ENCODE data around the gene EPHA3.

DNA sequence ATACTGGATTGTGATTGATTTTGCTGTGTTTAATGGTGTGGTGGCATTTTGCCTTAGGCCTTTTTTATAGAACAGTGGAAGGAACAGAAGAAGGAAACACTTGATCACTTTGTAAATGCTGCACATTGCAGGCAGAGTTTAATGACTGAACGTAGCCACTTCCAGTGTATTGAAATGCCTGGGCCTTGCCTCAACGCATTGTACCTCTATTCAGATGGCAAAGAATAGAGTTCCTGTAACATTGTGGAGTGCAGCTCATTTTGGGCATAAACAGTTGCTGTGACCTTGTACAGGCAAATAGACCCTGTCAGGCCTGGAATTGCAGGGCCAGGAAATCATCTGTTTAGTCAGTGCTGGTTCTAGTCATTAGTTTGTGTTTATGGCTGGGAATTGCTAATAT lies 225.0 kb downstream of the EPHA3 start:
- TF ChIP-seq POLR2A (IDR thresholded peaks at IDR 0.05; ENCODE audit: low read depth, low read length): no peak
- TF ChIP-seq POLR2AphosphoS5 (IDR thresholded peaks at IDR 0.05; ENCODE audit: insufficient read depth, low read depth, low read length): no peak
- TF ChIP-seq, protein P1, sequence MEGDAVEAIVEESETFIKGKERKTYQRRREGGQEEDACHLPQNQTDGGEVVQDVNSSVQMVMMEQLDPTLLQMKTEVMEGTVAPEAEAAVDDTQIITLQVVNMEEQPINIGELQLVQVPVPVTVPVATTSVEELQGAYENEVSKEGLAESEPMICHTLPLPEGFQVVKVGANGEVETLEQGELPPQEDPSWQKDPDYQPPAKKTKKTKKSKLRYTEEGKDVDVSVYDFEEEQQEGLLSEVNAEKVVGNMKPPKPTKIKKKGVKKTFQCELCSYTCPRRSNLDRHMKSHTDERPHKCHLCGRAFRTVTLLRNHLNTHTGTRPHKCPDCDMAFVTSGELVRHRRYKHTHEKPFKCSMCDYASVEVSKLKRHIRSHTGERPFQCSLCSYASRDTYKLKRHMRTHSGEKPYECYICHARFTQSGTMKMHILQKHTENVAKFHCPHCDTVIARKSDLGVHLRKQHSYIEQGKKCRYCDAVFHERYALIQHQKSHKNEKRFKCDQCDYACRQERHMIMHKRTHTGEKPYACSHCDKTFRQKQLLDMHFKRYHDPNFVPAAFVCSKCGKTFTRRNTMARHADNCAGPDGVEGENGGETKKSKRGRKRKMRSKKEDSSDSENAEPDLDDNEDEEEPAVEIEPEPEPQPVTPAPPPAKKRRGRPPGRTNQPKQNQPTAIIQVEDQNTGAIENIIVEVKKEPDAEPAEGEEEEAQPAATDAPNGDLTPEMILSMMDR (IDR thresholded peaks at IDR 0.05; ENCODE audit: extremely low read depth in 1 of 2, insufficient read depth in 1 of 2, low read depth in 1 of 2, low read length in 2 of 2): no peak
- no peak for TF ChIP-seq FOS (IDR thresholded peaks at IDR 0.05; ENCODE audit: borderline replicate concordance, insufficient read depth, low read length)
- TF ChIP-seq, protein P2, sequence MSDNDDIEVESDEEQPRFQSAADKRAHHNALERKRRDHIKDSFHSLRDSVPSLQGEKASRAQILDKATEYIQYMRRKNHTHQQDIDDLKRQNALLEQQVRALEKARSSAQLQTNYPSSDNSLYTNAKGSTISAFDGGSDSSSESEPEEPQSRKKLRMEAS (IDR thresholded peaks at IDR 0.05; ENCODE audit: insufficient read depth, insufficient read length): no peak
- no peak for TF ChIP-seq EZH2 (IDR thresholded peaks at IDR 0.05; ENCODE audit: borderline replicate concordance, low read depth, low read length, severe bottlenecking)
- no peak for TF ChIP-seq JUN (IDR thresholded peaks at IDR 0.05; ENCODE audit: borderline replicate concordance, insufficient read depth, insufficient read length, low read depth)
- TF ChIP-seq MYC (IDR thresholded peaks at IDR 0.05; ENCODE audit: low read depth, low read length): no peak
- no peak for TF ChIP-seq GATA2 (IDR thresholded peaks at IDR 0.05; ENCODE audit: insufficient read depth, insufficient read length, low read depth, low read length)
